Measurements from ENCODE around the gene FTCDNL1. TPM values are rescaled to one million over a fixed set of nuclear protein-coding genes. Genes with fewer than 3 reads are reported as not detected.

FTCDNL1 gene
- polyA plus RNA-seq, 12 donors, result 0.73 to 2.9 (median 2.1) TPM; not detected in 2

DNA sequence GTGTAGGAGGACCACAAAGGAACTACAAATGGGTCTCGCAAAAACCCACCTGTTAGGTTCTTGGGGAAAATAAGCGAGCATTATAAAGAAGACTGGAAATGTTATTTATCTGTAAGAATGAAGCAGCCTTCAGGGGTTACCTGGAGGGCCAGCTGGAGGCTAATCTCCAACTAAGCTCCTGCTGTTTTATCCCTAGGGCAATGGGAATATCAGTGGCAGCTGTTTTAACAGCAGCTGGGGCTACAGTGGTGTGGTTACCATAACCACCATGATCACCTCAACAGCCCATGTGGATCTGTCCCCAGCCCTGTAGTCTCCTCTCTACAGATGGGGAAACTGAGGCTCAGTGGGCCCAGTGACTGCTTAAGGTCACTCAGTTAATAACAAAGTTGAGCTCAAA is 108.1 kb downstream of the FTCDNL1 start:
- no peak for DNase-seq

DNA sequence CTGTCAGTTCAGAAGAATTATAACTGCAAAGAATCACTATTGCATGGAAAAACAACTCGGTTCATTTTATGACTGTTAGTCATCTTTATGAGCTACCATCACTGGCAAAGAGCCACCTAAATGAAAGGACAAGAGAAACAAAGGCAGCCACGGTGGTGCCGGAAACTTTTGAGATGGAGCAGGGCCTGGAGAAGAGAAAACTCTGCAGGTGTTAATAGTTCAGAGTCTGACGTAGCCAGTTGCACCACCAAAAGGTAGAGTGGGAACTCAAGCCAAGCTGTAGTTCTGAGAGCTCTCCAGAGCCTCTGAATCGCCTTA is 110.9 kb downstream of the FTCDNL1 start:
- no peak for DNase-seq

DNA sequence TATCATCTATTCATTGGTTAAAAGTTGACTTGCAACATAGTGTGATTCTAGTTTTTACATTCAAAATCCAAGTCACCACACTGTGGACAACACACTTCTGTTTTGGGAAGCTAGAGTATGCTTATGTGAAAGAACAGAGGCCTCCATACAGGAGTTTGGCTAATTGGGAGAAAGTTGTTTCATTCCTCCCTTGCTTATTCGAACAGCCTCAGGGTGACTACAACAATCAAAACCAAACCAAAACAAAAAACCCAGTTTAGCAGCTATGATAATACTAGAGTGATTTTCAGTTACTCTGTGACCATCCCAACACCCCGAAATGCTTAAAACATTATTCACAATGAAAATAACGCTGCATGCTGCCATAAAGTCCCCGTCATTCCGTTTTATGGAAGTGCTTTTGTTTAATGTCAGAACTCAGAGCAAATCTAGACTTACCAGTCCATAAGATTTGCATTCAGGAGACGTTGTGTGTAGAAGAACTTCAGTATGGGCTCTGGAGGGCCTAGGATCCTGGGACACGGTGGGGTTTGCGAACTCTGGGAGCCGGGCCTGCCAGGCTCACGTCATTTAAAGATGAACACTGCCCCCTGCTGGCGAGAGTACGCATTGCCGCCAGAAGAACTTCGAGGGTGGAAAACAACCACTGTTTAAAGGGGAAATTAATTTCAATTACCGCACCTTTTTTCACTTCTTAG is 111.4 kb downstream of the FTCDNL1 start:
- peak; percentile 68 for DNase-seq

DNA sequence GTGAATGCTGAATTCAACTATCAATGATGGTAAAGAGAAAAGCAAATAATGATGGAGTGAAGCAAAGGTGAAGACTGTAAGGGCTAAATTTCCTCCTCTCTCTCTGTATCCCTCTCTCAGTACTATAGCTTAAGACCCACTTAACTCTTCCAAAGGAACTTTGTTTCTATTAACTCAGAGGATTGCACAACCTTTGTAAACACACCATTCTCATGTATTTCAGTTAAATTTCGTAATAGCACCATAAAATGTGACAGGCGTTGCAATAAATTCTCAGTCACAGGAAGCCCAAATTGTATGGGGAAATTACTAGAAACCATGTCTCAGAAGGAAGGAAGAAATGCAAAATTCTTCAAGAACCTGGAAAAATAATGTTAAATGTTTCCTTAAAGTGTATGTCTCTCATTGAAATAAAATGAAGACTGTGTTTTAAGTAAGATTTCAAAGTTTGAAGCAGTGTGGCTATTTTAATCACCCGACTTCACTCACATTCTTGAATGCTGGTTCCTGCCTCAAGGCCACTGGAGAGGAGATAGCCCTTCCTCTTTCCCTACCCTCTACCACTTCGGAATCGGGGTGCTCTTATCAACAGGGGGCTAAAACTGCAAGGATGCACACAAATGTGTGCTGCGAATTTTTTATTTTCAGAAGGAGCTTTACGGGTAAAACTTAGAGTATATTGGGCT is 112.1 kb downstream of the FTCDNL1 start:
- DNase-seq, result no peak

DNA sequence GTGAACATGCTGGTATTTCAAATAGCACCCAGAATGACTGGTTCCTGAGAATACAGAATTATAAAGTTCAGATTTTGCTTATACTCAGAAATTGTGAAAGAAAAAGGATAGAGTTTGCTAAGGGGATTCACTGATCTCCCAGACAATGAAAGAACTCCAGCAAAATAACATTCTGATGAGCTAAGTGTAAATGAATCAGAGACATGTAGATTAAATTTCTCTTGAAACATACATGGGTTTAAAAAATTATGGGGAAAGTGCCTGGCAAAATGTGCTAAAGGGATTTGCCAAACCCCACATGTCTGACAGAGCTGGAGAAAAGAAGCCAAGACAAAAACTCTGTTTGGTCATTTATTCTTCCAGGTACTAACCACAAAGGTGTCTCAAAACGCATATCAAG is 116.3 kb downstream of the FTCDNL1 start:
- DNase-seq, result no peak

DNA sequence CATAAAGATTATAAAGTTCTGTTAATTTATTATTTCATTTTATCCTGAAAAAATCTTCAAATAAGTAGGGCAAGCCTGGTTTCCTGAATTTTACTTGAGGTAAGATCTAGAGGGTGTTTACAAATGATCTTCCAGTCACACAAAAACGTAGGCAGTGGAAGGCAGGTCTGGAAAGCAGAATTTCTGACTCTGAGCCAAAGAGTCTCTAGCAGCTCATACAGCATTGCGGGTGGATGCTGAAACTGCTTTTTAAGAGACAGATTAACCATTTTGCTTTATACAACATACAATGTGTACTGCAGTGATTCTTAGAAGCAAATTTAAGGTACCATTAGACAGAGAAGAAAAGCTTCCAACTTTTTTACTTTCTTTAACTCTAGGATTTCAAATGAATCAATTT is 117.0 kb downstream of the FTCDNL1 start:
- no peak for DNase-seq

DNA sequence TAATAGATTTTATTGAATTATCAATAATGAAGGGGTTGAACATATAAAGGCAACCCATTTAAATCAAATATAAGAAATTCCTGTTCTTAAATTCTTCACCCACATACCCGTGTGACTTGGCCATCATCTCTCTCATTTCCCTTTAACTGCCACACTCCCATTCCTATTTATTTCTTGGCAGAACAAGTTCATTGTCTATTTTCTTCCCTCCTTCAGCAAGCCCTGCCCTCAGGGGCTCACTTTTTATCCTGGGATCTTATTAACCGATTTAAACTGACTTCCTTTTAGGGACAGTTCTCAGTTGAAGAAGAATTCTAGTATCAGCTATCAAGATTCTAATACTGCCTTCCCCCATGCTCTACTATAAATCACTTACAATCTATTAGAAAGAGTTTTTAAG is 123.2 kb downstream of the FTCDNL1 start:
- DNase-seq, result no peak

DNA sequence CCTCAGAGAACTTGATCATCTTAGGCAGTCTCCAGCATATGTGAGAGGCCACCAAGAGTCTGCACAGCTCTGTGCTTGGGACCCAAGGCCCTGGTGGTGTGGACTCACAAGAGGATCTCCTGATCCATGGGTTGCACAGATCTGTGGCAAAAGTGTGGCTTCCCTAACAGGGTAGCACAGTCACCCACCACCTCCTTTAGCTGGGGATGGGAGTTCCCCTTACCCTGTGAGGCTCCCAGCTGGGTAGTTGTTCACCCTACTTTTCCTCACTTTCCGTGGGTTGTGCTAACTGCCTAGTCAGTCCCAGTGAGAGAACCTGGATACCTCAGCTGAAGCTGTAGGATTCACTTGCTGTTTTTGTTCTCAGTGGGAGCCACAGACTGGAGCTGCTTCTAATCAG is 123.7 kb downstream of the FTCDNL1 start:
- DNase-seq, result no peak

DNA sequence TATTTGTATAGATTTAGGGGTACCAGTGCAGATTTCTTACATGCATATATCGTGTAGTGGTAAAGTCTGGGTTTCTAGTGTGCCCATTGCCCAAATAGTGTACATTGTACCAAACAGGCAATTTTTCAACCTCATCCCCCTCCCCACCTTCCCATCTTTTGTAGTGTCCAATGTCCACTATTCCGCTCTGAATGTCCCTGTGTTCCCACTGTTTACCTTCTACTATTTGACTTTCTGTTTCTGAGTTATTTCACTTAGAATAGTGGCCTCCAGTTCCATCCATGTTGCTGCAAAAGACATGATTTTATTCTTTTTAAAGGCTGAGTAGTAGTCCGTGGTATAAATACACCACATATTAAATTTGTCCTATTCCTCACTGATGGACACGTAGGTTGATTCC is 132.9 kb downstream of the FTCDNL1 start:
- DNase-seq, result no peak

DNA sequence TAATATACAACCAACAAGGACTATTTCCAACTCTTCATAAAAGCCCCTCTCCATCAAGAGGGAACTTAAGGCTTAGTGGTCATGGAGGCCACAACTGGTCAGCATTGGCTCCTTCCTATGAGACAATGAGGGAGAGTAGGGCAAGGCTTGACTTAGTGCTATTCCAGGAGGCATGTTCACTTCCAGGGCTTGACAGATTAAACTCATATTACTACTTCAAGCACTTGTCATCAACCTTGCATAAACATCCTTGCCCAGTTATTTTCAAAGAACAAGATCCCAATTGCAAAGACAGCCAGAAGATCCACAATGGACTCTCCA is 133.4 kb downstream of the FTCDNL1 start:
- no peak for DNase-seq

DNA sequence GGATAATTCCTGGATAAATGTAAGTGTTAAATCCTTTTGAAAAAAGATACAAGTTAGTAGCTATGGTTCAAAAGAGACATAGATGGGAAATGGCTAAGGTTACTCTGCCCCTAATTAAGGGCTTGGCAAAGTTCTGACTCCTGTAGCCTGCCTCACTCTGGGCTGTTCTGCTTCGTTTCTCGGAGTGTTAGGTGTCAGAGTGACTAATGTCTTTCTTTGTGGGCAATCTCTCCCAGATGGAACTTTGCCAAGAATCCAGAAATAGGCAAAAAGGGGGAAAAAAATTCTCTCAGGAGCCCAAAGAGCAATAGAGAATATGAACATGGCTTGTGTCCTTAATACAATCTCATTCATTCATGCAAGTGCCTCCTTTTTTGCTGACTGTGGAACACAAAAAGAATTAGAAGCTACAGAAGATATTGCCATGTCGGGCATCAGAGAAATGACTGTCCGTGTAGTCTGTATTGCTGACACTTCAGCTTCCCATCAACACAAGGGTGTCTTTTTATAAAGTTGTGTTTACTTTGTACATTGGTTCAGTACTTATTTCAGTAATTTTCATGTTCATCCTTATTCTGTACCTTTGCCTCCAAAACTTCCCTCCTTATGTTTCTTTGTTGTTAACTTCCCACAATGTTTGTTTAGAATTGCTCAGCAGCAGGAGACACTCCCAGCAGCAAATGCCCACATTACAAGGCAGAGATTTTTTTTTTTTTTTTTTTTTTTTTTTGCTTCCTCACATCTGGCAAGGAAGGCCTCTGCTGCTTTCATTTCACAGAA is 134.0 kb downstream of the FTCDNL1 start:
- no peak for DNase-seq

DNA sequence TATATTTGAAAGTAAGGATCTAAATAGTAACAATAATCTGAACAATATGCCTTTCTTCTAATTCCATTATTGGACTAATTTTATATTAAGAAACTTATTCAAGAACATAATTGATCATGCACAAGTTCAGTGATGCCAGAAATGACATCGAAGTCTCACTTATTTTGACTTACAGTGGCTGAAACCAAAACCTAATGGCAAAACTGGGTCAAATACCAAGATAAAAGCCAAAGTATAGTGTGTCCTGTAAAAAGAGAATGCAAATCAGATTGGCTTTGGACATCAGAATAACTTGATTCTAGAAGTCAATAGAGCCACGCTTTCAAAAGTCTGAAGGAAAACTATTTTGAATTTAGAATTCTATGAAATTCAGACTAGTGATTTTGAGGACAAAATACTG is 137.2 kb downstream of the FTCDNL1 start:
- no peak for DNase-seq

DNA sequence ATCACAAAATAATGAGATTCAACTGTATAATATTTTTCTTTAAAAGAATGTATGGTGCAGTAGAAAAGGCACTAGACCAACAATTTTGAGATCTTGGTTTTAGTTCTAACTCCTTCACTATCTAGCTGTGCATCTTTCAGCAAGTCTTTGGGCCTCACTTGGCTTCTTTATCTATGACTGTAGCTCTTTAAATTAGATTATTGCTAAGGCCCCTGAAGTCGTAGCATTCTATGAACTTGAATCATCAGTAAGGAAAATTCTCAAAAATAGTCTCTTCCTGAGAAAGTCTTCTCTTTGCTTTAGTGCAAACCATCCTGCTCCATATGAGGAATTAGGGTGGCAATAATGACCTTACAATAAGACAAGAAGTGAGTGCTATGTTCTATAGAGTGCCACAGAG is 140.4 kb downstream of the FTCDNL1 start:
- no peak for DNase-seq

Other genes starting within 250 kb of the FTCDNL1 start
- 10 to 100 TPM in 10 of 12 donors, 1 to 10 TPM in 1, not detected in 1; 8.1 to 14.9 (median 11.2) TPM for gene C2orf69, start 60.1 kb upstream of the FTCDNL1 start, polyA plus RNA-seq (ENCODE audit: insufficient read length in 12 of 12)
- 10 to 100 TPM in 5 of 12 donors, 1 to 10 TPM in 6, not detected in 1; 6.7 to 12.6 (median 9.3) TPM for gene TYW5, start 104.3 kb upstream of the FTCDNL1 start, polyA plus RNA-seq (ENCODE audit: insufficient read length in 12 of 12)
- 10 to 100 TPM in 10 of 12 donors, not detected in 2; 11.0 to 21.0 (median 18.7) TPM for gene MAIP1, start 104.4 kb upstream of the FTCDNL1 start, polyA plus RNA-seq (ENCODE audit: insufficient read length in 12 of 12)

Measured in muscle of arm (tissue), 12 donors.